Common myeloid progenitor, CD34-positive (primary cell): Measurements from ENCODE around the gene COL23A1.

Experiments
- CTCF ChIA-PET: fragments of 350-600 bp; sonication (Branson Sonifier 250); formaldehyde crosslinking; loops from one replicate; lab custom pipeline; 2021; ENCODE audit warnings: antibody characterized with exemption; lab: Charles Lee
- POLR2A ChIA-PET: fragments of 350-600 bp; sonication (Branson Sonifier 250); formaldehyde crosslinking; loops from one replicate; lab custom pipeline; 2021; ENCODE audit warnings: antibody characterized with exemption; lab: Charles Lee
- DNase-seq, 3 donors: peaks; one replicate each; pipeline versions ENCODE4 v3.0.0 to v3.0.0-alpha.2; 2013
- H3K27ac ChIP-seq, 2 experiments: 1 replicate in 1 of 2; 2 replicates in 1 of 2; pipeline ENCODE4 v1.7.0; 2013; ENCODE audit warnings: inconsistent platforms in 2 of 2, low read length in 2 of 2, mild to moderate bottlenecking in 2 of 2, low read depth in 1 of 2, moderate library complexity in 1 of 2; ENCODE audit not compliant: severe bottlenecking in 2 of 2, insufficient read depth in 1 of 2, poor library complexity in 1 of 2
- H3K27me3 ChIP-seq, 5 experiments: replicated peaks in 2 of 5; 1 replicate in 3 of 5; 2 replicates in 2 of 5; pipeline versions ENCODE4 v1.6.1 to v1.7.0; 2013; ENCODE audit warnings: low read length in 4 of 5, mild to moderate bottlenecking in 2 of 5, moderate library complexity in 2 of 5, inconsistent platforms in 1 of 5; ENCODE audit not compliant: insufficient read depth in 5 of 5, control insufficient read depth in 4 of 5
- H3K36me3 ChIP-seq, 4 experiments: 1 replicate in 2 of 4; 2 replicates in 2 of 4; pipeline versions ENCODE4 v1.6.1 to v1.7.0; 2013; ENCODE audit warnings: low read length in 3 of 4, control low read depth in 1 of 4, mild to moderate bottlenecking in 1 of 4; ENCODE audit not compliant: control insufficient read depth in 4 of 4, insufficient read depth in 4 of 4
- H3K4me1 ChIP-seq, 4 experiments: 1 replicate in 3 of 4; 2 replicates in 1 of 4; pipeline versions ENCODE4 v1.6.1 to v1.7.1; 2013; ENCODE audit warnings: low read length in 3 of 4, mild to moderate bottlenecking in 3 of 4, control low read depth in 1 of 4, inconsistent platforms in 1 of 4, moderate library complexity in 1 of 4; ENCODE audit not compliant: control insufficient read depth in 4 of 4, insufficient read depth in 4 of 4; ENCODE audit errors: control extremely low read depth in 1 of 4
- H3K4me3 ChIP-seq, 7 experiments: 1 replicate in 4 of 7; 2 replicates in 3 of 7; pipeline versions ENCODE4 v1.5.1 to v1.7.0; 2013; ENCODE audit warnings: mild to moderate bottlenecking in 7 of 7, low read length in 6 of 7, moderate library complexity in 6 of 7, inconsistent platforms in 2 of 7, low read depth in 2 of 7, control low read depth in 1 of 7; ENCODE audit not compliant: insufficient read depth in 4 of 7, control insufficient read depth in 1 of 7; ENCODE audit errors: extremely low read depth in 1 of 7
- H3K9me3 ChIP-seq, 5 experiments: 1 replicate in 4 of 5; 2 replicates in 1 of 5; pipeline versions ENCODE4 v1.6.1 to v1.7.1; 2013; ENCODE audit warnings: low read length in 4 of 5, mild to moderate bottlenecking in 2 of 5, inconsistent platforms in 1 of 5, low read depth in 1 of 5, moderate library complexity in 1 of 5; ENCODE audit not compliant: control insufficient read depth in 4 of 5, insufficient read depth in 2 of 5; ENCODE audit errors: control extremely low read depth in 1 of 5
- WGBS: methylation state at CpG from one replicate; pipeline ENCODE4 v1.1.5; 2013; ENCODE audit not compliant: insufficient coverage; 5-methylcytosine and 5-hydroxymethylcytosine counted together

Gene COL23A1

GRCh38 chr5:178352035-178352349 lies 238.2 kb downstream of the COL23A1 start:
- ChIA-PET CTCF (interaction anchor here (0.9 to 1.9 kb wide), 2 partner anchors 29 to 108 kb away, joined by 3 to 4 read pairs; no protein-coding TSS in a partner anchor), POLR2A (no interaction called here)
- Histone ChIP-seq H3K36me3 (no peaks in the 10 kb centered on the region), H3K27me3 (peaks cover 0 to 26% (median 12%) of the 10 kb centered on the region in 5 experiments), H3K9me3 (no peaks in the 10 kb centered on the region), H3K4me1 (peaks cover 0 to 11% (median 9%) of the 10 kb centered on the region in 4 experiments), H3K4me3 (no peak overlapping the region), H3K27ac (no peak overlapping the region)
- no peak for DNase-seq
- 92% methylated on average over 6 of the region's 8 CpGs for WGBS

- Histone ChIP-seq H3K9me3 (no peaks in the 10 kb centered on the region), H3K4me3 (no peak overlapping the region), H3K4me1 (peaks cover 0 to 5% (median 3%) of the 10 kb centered on the region in 4 experiments), H3K36me3 (no peaks in the 10 kb centered on the region), H3K27ac (no peak overlapping the region), H3K27me3 (peaks cover 0 to 21% (median 9%) of the 10 kb centered on the region in 5 experiments)
- WGBS = 98% methylated on average over 18 of the region's 18 CpGs
- ChIA-PET POLR2A (no interaction called here), CTCF (interaction anchor here (1.4 to 1.9 kb wide), 2 partner anchors 71 to 109 kb away, joined by 3 to 4 read pairs; no protein-coding TSS in a partner anchor)
- DNase-seq = no peak
Observed at GRCh38 chr5:178351221-178352034, 238.8 kb downstream of the COL23A1 start.

DNA sequence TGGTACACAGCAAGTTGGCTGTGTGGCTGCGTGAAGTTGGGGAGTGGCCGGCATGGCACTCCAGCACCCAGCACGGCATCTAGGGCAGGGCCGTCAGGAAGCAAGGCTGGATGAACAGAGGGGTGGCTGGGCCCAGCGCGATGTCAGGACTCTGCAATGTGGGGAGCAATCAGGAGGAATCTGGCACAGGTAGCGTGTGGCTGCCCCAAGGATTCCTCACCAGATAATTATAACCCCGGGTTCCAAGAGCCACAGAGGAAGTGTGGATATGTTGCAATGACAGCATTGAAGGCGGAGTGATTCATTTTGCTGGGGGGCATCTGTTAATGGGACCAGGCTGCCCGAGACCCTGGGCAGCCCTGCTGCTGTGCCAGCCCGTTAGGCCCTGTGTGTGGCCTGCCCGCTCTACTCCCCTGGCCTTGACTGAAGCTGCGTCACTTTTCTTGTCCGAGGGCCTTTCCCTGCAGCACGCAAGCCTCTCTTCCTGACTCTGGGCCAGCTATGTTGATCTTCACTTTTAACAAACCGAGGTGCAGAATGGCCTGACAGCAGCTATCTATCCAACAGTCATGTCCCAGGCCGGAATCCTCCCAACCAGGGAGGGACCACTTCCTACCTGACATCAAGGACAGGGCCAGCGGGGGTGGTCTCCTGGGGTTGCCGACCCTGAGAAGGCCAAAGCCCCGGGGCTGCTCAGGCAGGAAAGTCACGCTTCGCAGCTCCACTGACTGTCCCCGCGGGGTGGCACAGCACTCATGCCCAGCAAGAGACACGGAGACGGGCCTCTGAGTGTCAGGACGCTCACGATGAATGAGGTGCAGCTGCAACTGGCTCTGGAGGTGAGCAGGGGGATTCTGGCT lies 239.6 kb downstream of the COL23A1 start:
- ChIA-PET CTCF (interaction anchor here (1.4 to 1.9 kb wide), 2 partner anchors 70 to 110 kb away, joined by 3 to 4 read pairs; no protein-coding TSS in a partner anchor), POLR2A (no interaction called here)
- Histone ChIP-seq H3K27me3 (peaks cover 0 to 12% (median 2%) of the 10 kb centered on the region in 5 experiments), H3K4me3 (no peak overlapping the region), H3K9me3 (no peaks in the 10 kb centered on the region), H3K4me1 (no peaks in the 10 kb centered on the region), H3K27ac (no peak overlapping the region), H3K36me3 (no peaks in the 10 kb centered on the region)
- no peak for DNase-seq
- WGBS = 94% methylated on average over 23 of the region's 28 CpGs

- 98% methylated on average over 5 of the region's 8 CpGs for WGBS
- Histone ChIP-seq H3K36me3 (no peaks in the 10 kb centered on the region), H3K27me3 (peaks cover 0 to 7% (median 2%) of the 10 kb centered on the region in 5 experiments), H3K9me3 (no peaks in the 10 kb centered on the region), H3K4me1 (no peaks in the 10 kb centered on the region), H3K4me3 (no peak overlapping the region), H3K27ac (no peak overlapping the region)
- ChIA-PET CTCF (interaction anchor here (0.6 to 1.4 kb wide), 2 partner anchors 69 to 844 kb away, joined by 3 read pairs; no protein-coding TSS in a partner anchor), POLR2A (no interaction called here)
- DNase-seq = no peak
Observed at GRCh38 chr5:178349625-178350353, 240.4 kb downstream of the COL23A1 start.

GRCh38 chr5:178349075-178349511 lies 241.1 kb downstream of the COL23A1 start:
- DNase-seq = no peak
- Histone ChIP-seq H3K4me1 (no peaks in the 10 kb centered on the region), H3K36me3 (no peaks in the 10 kb centered on the region), H3K27me3 (peaks cover 0 to 6% (median 0%) of the 10 kb centered on the region in 5 experiments), H3K9me3 (no peaks in the 10 kb centered on the region), H3K27ac (no peak overlapping the region), H3K4me3 (no peak overlapping the region)
- ChIA-PET POLR2A (no interaction called here), CTCF (interaction anchor here (1.4 kb wide), 1 partner anchor 74 kb away, joined by 3 read pairs; no protein-coding TSS in a partner anchor)
- 98% methylated on average over 13 of the region's 13 CpGs for WGBS

DNA sequence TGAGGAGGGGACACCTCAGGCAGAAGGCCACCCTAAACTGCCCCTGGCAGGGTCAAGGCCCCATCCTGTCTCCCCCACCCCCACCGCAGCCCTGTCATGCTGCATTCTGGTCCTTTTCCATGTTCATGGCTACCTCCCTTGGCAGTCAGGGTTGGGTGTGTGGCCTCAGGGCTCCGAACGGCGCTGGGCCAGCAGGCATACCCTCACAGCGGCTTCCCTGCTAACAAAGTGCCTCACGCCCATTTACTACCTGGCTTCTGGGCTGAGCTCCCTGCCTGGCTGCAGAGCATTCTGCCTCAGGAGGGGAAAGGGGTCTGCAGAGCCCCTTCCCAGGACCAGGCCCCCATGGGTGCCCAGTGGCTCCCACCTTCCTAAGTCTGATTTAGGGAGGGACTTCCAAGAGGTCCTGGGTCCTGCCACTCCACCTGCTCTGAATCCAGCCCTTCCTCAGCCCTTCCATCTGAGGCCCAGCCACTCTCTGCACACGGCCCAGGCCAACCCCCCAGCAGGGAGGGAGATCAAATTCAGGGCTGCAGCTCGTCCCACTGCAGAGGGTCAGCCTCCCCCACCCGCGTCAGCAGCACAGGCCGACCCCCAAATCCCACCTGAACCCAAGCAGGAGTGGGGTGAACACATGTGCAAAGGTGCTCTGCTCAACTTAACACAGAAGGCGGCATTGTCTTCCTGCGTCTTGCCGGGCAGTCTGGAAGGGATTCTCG lies 241.7 kb downstream of the COL23A1 start:
- H3K27ac ChIP-seq = no peak overlapping the region
- no peak for DNase-seq
- no peaks in the 10 kb centered on the region for H3K4me1 ChIP-seq
- ChIA-PET CTCF (interaction anchor here (1.4 kb wide), 1 partner anchor 74 kb away, joined by 3 read pairs; no protein-coding TSS in a partner anchor), POLR2A (no interaction called here)
- H3K9me3 ChIP-seq = no peaks in the 10 kb centered on the region
- no peak overlapping the region for H3K4me3 ChIP-seq
- no peaks in the 10 kb centered on the region for H3K36me3 ChIP-seq
- WGBS = 93% methylated on average over 14 of the region's 15 CpGs
- peaks cover 0 to 3% (median 0%) of the 10 kb centered on the region in 5 experiments for H3K27me3 ChIP-seq
